ENCODE measurements around the gene RPL18.

DNA sequence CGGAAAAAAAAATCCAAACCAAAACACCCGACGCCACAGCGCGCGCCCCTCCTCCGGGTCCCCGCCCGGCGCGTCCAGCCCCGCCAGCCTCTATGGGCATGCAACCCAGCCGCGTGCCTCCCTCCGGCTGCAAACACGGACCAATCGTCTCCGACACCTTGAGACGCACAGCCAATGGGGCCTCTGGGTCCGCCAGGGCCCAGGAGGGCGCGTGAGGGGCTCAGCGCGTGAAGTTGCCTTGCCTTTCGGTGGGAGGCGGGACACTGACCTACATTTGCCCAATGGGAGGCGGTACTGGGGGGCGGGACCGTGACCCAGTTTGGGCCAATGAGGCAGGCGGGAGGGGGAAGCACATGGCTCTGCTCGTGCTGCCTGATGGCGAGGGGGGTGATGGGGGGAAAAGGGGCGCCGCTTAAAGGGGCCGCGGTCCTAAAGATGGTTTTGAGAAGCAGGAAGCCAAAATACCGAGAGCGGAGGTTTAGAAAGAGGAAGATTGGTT is 18.5 kb upstream of the RPL18 start:
- TF ChIP-seq CTCF (IDR thresholded peaks at IDR 0.05): no peak
- no peak for TF ChIP-seq ZFX (IDR thresholded peaks at IDR 0.05; ENCODE audit: borderline replicate concordance)

Data from 22Rv1 (cell line).